PC-3 (cell line): ENCODE results near the gene GPC3. TPM values are rescaled to one million over a fixed set of nuclear protein-coding genes. Genes with fewer than 3 reads are reported as not detected.

Experiments
- ATAC-seq: fragments of 200-7000 bp; cut with Tn5 transposase; 2 replicates; pipeline ENCODE4 v1.9.1; 2020; ENCODE audit warnings: mild to moderate bottlenecking, moderate library complexity
- BruUV-seq: library from RNA; stranded (reverse); fragments of 400-500 nt; replicated peaks from 2 replicates; lab custom pipeline; 2021; lab: Mats Ljungman, UMichigan
- CTCF ChIA-PET: fragments of 300-600 bp; sonication (Branson Sonifier 250); formaldehyde crosslinking; loops from one replicate; lab custom pipeline; 2022; ENCODE audit warnings: antibody characterized with exemption; lab: Charles Lee
- POLR2A ChIA-PET: fragments of 300-600 bp; sonication (Branson Sonifier 250); formaldehyde crosslinking; loops from one replicate; lab custom pipeline; 2022; ENCODE audit warnings: antibody characterized with exemption; ENCODE audit not compliant: unreplicated experiment; lab: Charles Lee
- DNase-seq: peaks from one replicate; pipeline ENCODE4 v3.0.0-alpha.2; 2015
- H2AFZ ChIP-seq: fragments of 300-600 bp; sonication (generic); 2 replicates; pipeline ENCODE4 v1.6.0; 2016; ENCODE audit warnings: antibody characterized with exemption, low read length
- H3F3A ChIP-seq: fragments of 300-600 bp; sonication (generic); one replicate; pipeline ENCODE4 v1.6.0; 2017; ENCODE audit warnings: antibody characterized with exemption, low read length, control low read depth, mild to moderate bottlenecking; ENCODE audit not compliant: unreplicated experiment
- H3K27ac ChIP-seq: fragments of 300-600 bp; sonication (generic); 2 replicates; pipeline ENCODE4 v1.5.1; 2016; ENCODE audit warnings: mild to moderate bottlenecking, low read length
- H3K27me3 ChIP-seq: fragments of 300-600 bp; sonication (generic); 2 replicates; pipeline ENCODE4 v1.6.1; 2016; ENCODE audit warnings: low read length, mixed read lengths
- H3K36me3 ChIP-seq: fragments of 300-600 bp; sonication (generic); 2 replicates; pipeline ENCODE4 v1.6.1; 2016; ENCODE audit warnings: low read depth, mixed run types, low read length, mixed read lengths
- H3K4me1 ChIP-seq: fragments of 300-600 bp; sonication (generic); 2 replicates; pipeline ENCODE4 v1.5.1; 2016; ENCODE audit warnings: low read length; ENCODE audit not compliant: insufficient read depth
- H3K4me2 ChIP-seq: fragments of 300-600 bp; sonication (generic); 2 replicates; pipeline ENCODE4 v1.6.0; 2016; ENCODE audit warnings: low read length
- H3K4me3 ChIP-seq: fragments of 300-600 bp; sonication (generic); 2 replicates; pipeline ENCODE4 v1.5.1; 2016; ENCODE audit warnings: mild to moderate bottlenecking, low read length, mixed read lengths
- H3K79me2 ChIP-seq: fragments of 300-600 bp; sonication (generic); 2 replicates; pipeline ENCODE4 v1.6.1; 2017; ENCODE audit warnings: low read length, mixed read lengths
- H3K9ac ChIP-seq: fragments of 300-600 bp; sonication (generic); 2 replicates; pipeline ENCODE4 v1.6.0; 2016; ENCODE audit warnings: mild to moderate bottlenecking, low read length
- H3K9me2 ChIP-seq: fragments of 300-600 bp; sonication (generic); replicated peaks from 2 replicates; pipeline ENCODE4 v1.6.1; 2016; ENCODE audit warnings: mixed run types, low read length, mixed read lengths
- H3K9me3 ChIP-seq: fragments of 300-600 bp; sonication (generic); 2 replicates; pipeline ENCODE4 v1.6.1; 2016; ENCODE audit warnings: low read length, mixed read lengths
- H4K20me1 ChIP-seq: fragments of 300-600 bp; sonication (generic); 2 replicates; pipeline ENCODE4 v1.6.1; 2016; ENCODE audit warnings: low read length, mixed read lengths
- CTCF ChIP-seq: fragments of 300-600 bp; sonication (generic); conservative IDR thresholded peaks from 2 replicates; pipeline ENCODE4 v1.5.1; 2017; ENCODE audit warnings: antibody characterized with exemption, low read depth, mild to moderate bottlenecking, low read length
- EZH2 ChIP-seq: fragments of 300-600 bp; sonication (generic); IDR thresholded peaks from one replicate; pipeline ENCODE4 v1.6.1; 2017; ENCODE audit warnings: antibody characterized with exemption, mild to moderate bottlenecking, low read length; ENCODE audit not compliant: unreplicated experiment
- EZH2phosphoT487 ChIP-seq: fragments of 300-600 bp; sonication (generic); IDR thresholded peaks from 2 replicates; pipeline ENCODE4 v1.6.1; 2018; ENCODE audit warnings: mild to moderate bottlenecking, antibody characterized with exemption, low read length, borderline replicate concordance
- intact Hi-C: fragments of 100-400 bp; cut with micrococcal nuclease; formaldehyde crosslinking; loops from 2 replicates; pipeline ENCODE4 v1.9.0; 2023
- total RNA-seq: library from RNA; depleted of rRNA; stranded (reverse); fragments of >200 nt; gene quantifications from 2 replicates; pipeline ENCODE4 v1.2.3, GENCODE V29; 2014

Gene GPC3
- total RNA-seq, 1 experiment from 2014 or later, result not detected

- Histone ChIP-seq H3K27me3 (no peaks in the 10 kb centered on the region), H3K9me3 (no peaks in the 10 kb centered on the region), H3F3A (no peaks in the 10 kb centered on the region), H3K4me3 (no peak overlapping the region), H3K4me2 (no peak overlapping the region), H3K4me1 (peaks cover 6% of the 10 kb centered on the region), H3K9me2 (no peaks in the 10 kb centered on the region), H2AFZ (peak overlapping the region; percentile 73), H3K36me3 (no peaks in the 10 kb centered on the region), H3K79me2 (no peaks in the 10 kb centered on the region), H3K9ac (no peak overlapping the region), H4K20me1 (no peaks in the 10 kb centered on the region), H3K27ac (no peak overlapping the region)
- TF ChIP-seq EZH2phosphoT487, result no peak
- TF ChIP-seq EZH2, result no peak
- no peak for TF ChIP-seq CTCF
- POLR2A ChIA-PET, result no interaction called here
- ATAC-seq (peak; percentile 59), DNase-seq (peak; percentile 41)
- intact Hi-C loops, result no loop called here
- CTCF ChIA-PET, result no interaction called here
- BruUV-seq, result no TSS peak
These were observed 462.3 kb downstream of the GPC3 start for GRCh38 chrX:133523081-133523487.

- ATAC-seq (no peak), DNase-seq (no peak)
- Histone ChIP-seq H4K20me1 (no peaks in the 10 kb centered on the region), H3K36me3 (no peaks in the 10 kb centered on the region), H3K27me3 (no peaks in the 10 kb centered on the region), H3K9ac (no peak overlapping the region), H3K4me1 (no peaks in the 10 kb centered on the region), H3F3A (no peaks in the 10 kb centered on the region), H3K9me3 (no peaks in the 10 kb centered on the region), H3K9me2 (no peaks in the 10 kb centered on the region), H3K4me2 (no peak overlapping the region), H3K4me3 (no peak overlapping the region), H3K79me2 (no peaks in the 10 kb centered on the region), H3K27ac (no peak overlapping the region), H2AFZ (no peak overlapping the region)
- no TSS peak for BruUV-seq
- ChIA-PET POLR2A (no interaction called here), CTCF (no interaction called here)
- intact Hi-C loops, result no loop called here
- TF ChIP-seq EZH2phosphoT487, result no peak
- TF ChIP-seq EZH2, result no peak
- no peak for TF ChIP-seq CTCF
These were observed 468.7 kb downstream of the GPC3 start for GRCh38 chrX:133516686-133517085.

- H3K36me3 ChIP-seq, result no peaks in the 10 kb centered on the region
- POLR2A ChIA-PET, result no interaction called here
- H3K27me3 ChIP-seq, result no peaks in the 10 kb centered on the region
- no peak overlapping the region for H3K4me3 ChIP-seq
- H3F3A ChIP-seq, result no peaks in the 10 kb centered on the region
- no peak overlapping the region for H3K4me2 ChIP-seq
- no peaks in the 10 kb centered on the region for H3K4me1 ChIP-seq
- no peak overlapping the region for H3K9ac ChIP-seq
- H3K79me2 ChIP-seq, result no peaks in the 10 kb centered on the region
- ATAC-seq (no peak), DNase-seq (no peak)
- TF ChIP-seq EZH2phosphoT487, result no peak
- TF ChIP-seq EZH2, result no peak
- TF ChIP-seq CTCF, result no peak
- no peaks in the 10 kb centered on the region for H4K20me1 ChIP-seq
- H3K27ac ChIP-seq, result no peak overlapping the region
- H2AFZ ChIP-seq, result no peak overlapping the region
- intact Hi-C loops, result no loop called here
- no peaks in the 10 kb centered on the region for H3K9me2 ChIP-seq
- BruUV-seq, result no TSS peak
- CTCF ChIA-PET, result no interaction called here
- H3K9me3 ChIP-seq, result no peaks in the 10 kb centered on the region
These were observed 470.9 kb downstream of the GPC3 start for GRCh38 chrX:133514486-133514885.
